ENCODE measurements around the gene ISM1.

DNA sequence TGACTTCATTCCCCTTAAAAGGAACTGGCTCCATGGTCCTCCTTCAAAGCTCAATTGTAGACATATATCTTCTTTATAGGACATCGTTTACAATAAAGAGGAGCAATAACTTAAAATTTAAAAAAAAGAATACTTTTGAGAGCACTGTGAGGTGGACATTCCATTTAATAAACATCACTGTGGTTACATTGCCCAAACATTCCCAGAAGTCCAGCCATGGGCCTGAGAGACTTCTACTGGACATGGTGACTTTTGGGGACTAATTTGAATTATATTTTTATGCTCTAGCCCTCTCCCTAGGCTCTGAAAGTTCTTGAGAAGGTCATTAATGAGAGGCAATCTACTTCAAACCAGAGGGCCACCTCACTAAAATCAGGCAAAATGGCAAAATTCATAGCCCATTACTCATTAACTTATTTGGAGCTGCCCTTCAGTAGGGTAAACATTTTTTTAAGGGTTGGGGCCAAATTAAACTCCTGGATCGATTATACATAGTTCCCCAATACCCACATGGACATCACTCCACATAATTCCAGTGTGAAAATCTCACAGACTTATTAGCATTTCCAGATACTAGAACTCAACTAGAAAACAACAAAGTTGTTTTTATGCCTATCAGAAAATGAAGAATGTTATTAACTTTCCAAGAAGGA lies 17.1 kb downstream of the ISM1 start:
- no peak for TF ChIP-seq EZH2 (IDR thresholded peaks at IDR 0.05; ENCODE audit: insufficient read depth, low read length)
- TF ChIP-seq, protein P1, sequence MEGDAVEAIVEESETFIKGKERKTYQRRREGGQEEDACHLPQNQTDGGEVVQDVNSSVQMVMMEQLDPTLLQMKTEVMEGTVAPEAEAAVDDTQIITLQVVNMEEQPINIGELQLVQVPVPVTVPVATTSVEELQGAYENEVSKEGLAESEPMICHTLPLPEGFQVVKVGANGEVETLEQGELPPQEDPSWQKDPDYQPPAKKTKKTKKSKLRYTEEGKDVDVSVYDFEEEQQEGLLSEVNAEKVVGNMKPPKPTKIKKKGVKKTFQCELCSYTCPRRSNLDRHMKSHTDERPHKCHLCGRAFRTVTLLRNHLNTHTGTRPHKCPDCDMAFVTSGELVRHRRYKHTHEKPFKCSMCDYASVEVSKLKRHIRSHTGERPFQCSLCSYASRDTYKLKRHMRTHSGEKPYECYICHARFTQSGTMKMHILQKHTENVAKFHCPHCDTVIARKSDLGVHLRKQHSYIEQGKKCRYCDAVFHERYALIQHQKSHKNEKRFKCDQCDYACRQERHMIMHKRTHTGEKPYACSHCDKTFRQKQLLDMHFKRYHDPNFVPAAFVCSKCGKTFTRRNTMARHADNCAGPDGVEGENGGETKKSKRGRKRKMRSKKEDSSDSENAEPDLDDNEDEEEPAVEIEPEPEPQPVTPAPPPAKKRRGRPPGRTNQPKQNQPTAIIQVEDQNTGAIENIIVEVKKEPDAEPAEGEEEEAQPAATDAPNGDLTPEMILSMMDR (IDR thresholded peaks at IDR 0.05; ENCODE audit: insufficient read depth, low read depth, low read length) = no peak
